Measurements from ENCODE around the gene BABAM2. TPM values are rescaled to one million over a fixed set of nuclear protein-coding genes. Genes with fewer than 3 reads are reported as not detected.
"Not testable (repeated sequence)": the region's sequence is repeated elsewhere in the genome, so short reads cannot be mapped to it uniquely, and the experiment has no call there.

Gene BABAM2
- total RNA-seq, 2 donors from 2014 or later = 36.4 to 40.9 TPM

DNA sequence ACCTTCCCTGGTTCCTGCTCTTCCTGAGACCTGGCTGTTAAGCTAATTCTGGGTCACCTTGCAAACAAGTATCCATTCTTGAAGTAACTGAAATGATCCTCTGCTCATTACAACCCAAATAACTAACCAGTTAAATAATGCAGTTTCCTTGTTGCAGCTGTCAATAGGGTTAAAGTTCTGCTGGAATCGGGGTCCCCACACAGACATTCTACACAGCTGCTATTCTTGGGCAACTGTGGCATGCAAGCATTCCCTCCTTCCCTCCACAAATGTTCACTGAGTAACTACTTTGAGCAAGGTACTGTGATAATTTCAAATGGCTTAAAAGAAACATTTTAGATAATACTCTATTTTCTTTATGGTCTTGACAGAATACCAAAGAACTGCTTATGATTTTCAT lies 17.4 kb upstream of the BABAM2 start:
- 67 to 85% methylated on average over 1 of the region's 1 CpG for WGBS, 2 experiments (ENCODE audit: insufficient coverage in 1 of 2, insufficient read length in 1 of 2)
- Histone ChIP-seq H3K27ac (ENCODE audit: low read depth, low read length) (no peak overlapping the region), H3K27me3 (ENCODE audit: control insufficient read depth, insufficient read depth, low read length, poor library complexity, severe bottlenecking) (no peaks in the 10 kb centered on the region), H3K4me1 (ENCODE audit: control insufficient read depth, insufficient read depth, low read length) (no peaks in the 10 kb centered on the region), H3K9me3 (ENCODE audit: control insufficient read depth, low read length) (no peaks in the 10 kb centered on the region), H3K4me3 (ENCODE audit: low read length) (no peak overlapping the region), H3K9ac (ENCODE audit: extremely low read depth, low read length, poor library complexity, severe bottlenecking) (no peak overlapping the region), H3K36me3 (ENCODE audit: control insufficient read depth, insufficient read depth, low read length) (no peaks in the 10 kb centered on the region)
- TF ChIP-seq, protein P1, sequence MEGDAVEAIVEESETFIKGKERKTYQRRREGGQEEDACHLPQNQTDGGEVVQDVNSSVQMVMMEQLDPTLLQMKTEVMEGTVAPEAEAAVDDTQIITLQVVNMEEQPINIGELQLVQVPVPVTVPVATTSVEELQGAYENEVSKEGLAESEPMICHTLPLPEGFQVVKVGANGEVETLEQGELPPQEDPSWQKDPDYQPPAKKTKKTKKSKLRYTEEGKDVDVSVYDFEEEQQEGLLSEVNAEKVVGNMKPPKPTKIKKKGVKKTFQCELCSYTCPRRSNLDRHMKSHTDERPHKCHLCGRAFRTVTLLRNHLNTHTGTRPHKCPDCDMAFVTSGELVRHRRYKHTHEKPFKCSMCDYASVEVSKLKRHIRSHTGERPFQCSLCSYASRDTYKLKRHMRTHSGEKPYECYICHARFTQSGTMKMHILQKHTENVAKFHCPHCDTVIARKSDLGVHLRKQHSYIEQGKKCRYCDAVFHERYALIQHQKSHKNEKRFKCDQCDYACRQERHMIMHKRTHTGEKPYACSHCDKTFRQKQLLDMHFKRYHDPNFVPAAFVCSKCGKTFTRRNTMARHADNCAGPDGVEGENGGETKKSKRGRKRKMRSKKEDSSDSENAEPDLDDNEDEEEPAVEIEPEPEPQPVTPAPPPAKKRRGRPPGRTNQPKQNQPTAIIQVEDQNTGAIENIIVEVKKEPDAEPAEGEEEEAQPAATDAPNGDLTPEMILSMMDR (conservative IDR thresholded peaks at IDR 0.05) = no peak
- Mint-ChIP-seq H3K27ac (no peak overlapping the region), H3K4me1 (no peaks in the 10 kb centered on the region), H3K27me3 (ENCODE audit: insufficient read depth) (peaks cover 3% of the 10 kb centered on the region), H3K9me3 (peaks cover 10% of the 10 kb centered on the region), H3K36me3 (ENCODE audit: low read depth) (no peaks in the 10 kb centered on the region), H3K4me3 (no peak overlapping the region)
- DNase-seq = no peak

- no peaks in the 10 kb centered on the region for H3K4me1 Mint-ChIP-seq
- no peaks in the 10 kb centered on the region for H3K36me3 ChIP-seq (ENCODE audit: control insufficient read depth, insufficient read depth, low read length)
- no peak for DNase-seq
- H3K4me3 ChIP-seq (ENCODE audit: low read length) = no peak overlapping the region
- H3K4me1 ChIP-seq (ENCODE audit: control insufficient read depth, insufficient read depth, low read length) = no peaks in the 10 kb centered on the region
- no peak overlapping the region for H3K27ac ChIP-seq (ENCODE audit: low read depth, low read length)
- no peak overlapping the region for H3K4me3 Mint-ChIP-seq
- no peak overlapping the region for H3K27ac Mint-ChIP-seq
- no peaks in the 10 kb centered on the region for H3K27me3 ChIP-seq (ENCODE audit: control insufficient read depth, insufficient read depth, low read length, poor library complexity, severe bottlenecking)
- TF ChIP-seq, protein P1 (conservative IDR thresholded peaks at IDR 0.05) = no peak
- H3K9ac ChIP-seq (ENCODE audit: extremely low read depth, low read length, poor library complexity, severe bottlenecking) = no peak overlapping the region
- H3K9me3 Mint-ChIP-seq = peaks cover 10% of the 10 kb centered on the region
- 89 to 92% methylated on average over 1 to 8 of the region's 9 CpGs for WGBS, 2 experiments (ENCODE audit: insufficient coverage in 1 of 2, insufficient read length in 1 of 2)
- H3K9me3 ChIP-seq (ENCODE audit: control insufficient read depth, low read length) = no peaks in the 10 kb centered on the region
- H3K27me3 Mint-ChIP-seq (ENCODE audit: insufficient read depth) = peaks cover 5% of the 10 kb centered on the region
- H3K36me3 Mint-ChIP-seq (ENCODE audit: low read depth) = no peaks in the 10 kb centered on the region
These were observed 15.2 kb upstream of the BABAM2 start for GRCh38 chr2:27875089-27875881.

DNA sequence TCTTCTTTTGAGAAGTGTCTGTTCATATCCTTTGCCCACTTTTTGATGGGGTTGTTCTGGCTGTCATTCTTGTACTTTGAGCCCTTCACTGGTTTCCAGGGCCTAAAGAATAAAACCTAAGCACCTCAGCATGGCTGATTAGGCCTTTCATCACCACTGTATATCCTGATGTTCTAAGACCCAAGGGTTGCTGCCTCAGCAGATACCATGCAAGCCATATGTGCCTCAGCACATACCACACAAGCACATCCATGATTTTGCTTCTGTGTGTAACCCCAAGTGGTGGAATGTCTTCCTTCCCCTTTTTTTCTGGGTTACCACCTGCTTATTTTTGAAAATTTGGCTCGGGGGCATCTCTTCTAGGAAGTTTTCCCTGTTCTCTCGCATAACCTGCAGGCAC lies 11.7 kb upstream of the BABAM2 start:
- H3K36me3 Mint-ChIP-seq (ENCODE audit: low read depth) = no peaks in the 10 kb centered on the region
- H3K4me1 Mint-ChIP-seq = no peaks in the 10 kb centered on the region
- Histone ChIP-seq H3K4me1 (ENCODE audit: control insufficient read depth, insufficient read depth, low read length) (no peaks in the 10 kb centered on the region), H3K36me3 (ENCODE audit: control insufficient read depth, insufficient read depth, low read length) (no peaks in the 10 kb centered on the region), H3K9ac (ENCODE audit: extremely low read depth, low read length, poor library complexity, severe bottlenecking) (no peak overlapping the region), H3K27ac (ENCODE audit: low read depth, low read length) (no peak overlapping the region), H3K27me3 (ENCODE audit: control insufficient read depth, insufficient read depth, low read length, poor library complexity, severe bottlenecking) (no peaks in the 10 kb centered on the region), H3K4me3 (ENCODE audit: low read length) (no peak overlapping the region), H3K9me3 (ENCODE audit: control insufficient read depth, low read length) (peaks cover 7% of the 10 kb centered on the region)
- TF ChIP-seq, protein P1 (conservative IDR thresholded peaks at IDR 0.05) = no peak
- peaks cover 8% of the 10 kb centered on the region for H3K27me3 Mint-ChIP-seq (ENCODE audit: insufficient read depth)
- WGBS, 2 experiments (ENCODE audit: insufficient coverage in 1 of 2, insufficient read length in 1 of 2) = 76 to 91% methylated on average over 2 of the region's 2 CpGs
- H3K4me3 Mint-ChIP-seq = no peak overlapping the region
- peaks cover 17% of the 10 kb centered on the region for H3K9me3 Mint-ChIP-seq
- no peak for DNase-seq
- H3K27ac Mint-ChIP-seq = no peak overlapping the region

DNA sequence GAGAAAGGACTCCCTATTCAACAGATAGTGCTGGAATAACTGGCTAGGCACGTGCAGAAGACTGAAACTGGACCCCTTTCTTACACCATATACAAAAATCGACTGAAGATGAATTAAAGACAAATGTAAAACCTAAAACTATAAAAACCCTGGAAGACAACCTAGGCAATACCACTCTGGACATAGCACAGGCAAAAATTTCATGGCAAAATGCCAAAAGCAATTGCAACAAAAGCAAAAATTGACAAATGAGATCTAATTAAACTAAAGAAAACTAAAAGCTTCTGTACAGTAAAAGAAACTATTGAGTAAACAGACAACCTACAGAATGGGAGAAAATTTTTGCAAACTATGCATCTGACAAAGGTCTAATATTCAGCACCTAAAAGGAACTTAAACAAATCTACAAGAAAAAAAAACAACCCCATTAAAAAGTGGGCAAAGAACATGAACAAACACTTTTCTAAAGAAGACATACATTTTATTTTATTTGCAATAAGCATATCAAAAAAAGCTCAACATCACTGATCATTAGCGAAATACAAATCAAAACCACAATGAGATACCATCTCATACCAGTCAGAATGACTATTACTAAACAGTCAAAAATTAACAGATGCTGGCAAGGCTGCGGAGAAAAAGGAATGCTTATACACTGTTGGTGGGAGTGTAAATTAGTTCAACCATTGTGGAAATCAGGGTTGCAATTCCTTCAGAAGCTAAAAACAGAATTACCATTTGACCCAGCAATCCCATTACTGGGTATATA lies 8.5 kb upstream of the BABAM2 start:
- H3K27ac Mint-ChIP-seq; DNase-seq; H3K4me3 Mint-ChIP-seq; H3K4me3 ChIP-seq (ENCODE audit: low read length); H3K36me3 Mint-ChIP-seq (ENCODE audit: low read depth); H3K9me3 Mint-ChIP-seq; H3K27me3 Mint-ChIP-seq (ENCODE audit: insufficient read depth); H3K9me3 ChIP-seq (ENCODE audit: control insufficient read depth, low read length); H3K9ac ChIP-seq (ENCODE audit: extremely low read depth, low read length, poor library complexity, severe bottlenecking); H3K27ac ChIP-seq (ENCODE audit: low read depth, low read length); H3K4me1 ChIP-seq (ENCODE audit: control insufficient read depth, insufficient read depth, low read length); H3K36me3 ChIP-seq (ENCODE audit: control insufficient read depth, insufficient read depth, low read length); H3K27me3 ChIP-seq (ENCODE audit: control insufficient read depth, insufficient read depth, low read length, poor library complexity, severe bottlenecking); H3K4me1 Mint-ChIP-seq: not testable (repeated sequence)
- WGBS, 2 experiments (ENCODE audit: insufficient coverage in 1 of 2, insufficient read length in 1 of 2) = 85 to 89% methylated on average over 3 to 4 of the region's 4 CpGs

DNA sequence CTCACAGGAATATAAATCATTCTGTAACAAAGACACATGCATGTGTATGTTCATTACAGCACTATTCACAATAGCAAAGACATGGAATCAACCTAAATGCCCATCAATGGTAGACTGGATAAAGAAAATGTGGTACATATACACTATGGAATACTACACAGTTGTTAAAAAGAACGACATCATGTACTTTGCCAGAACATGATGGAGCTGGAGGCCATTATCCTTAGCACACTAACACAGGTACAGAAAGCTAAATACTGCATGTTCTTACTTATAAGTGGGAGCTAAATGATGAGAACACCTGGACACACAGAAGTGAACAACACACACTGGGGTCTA lies 8.0 kb upstream of the BABAM2 start:
- not testable (repeated sequence) for H3K27me3 Mint-ChIP-seq (ENCODE audit: insufficient read depth); H3K36me3 ChIP-seq (ENCODE audit: control insufficient read depth, insufficient read depth, low read length); H3K9me3 ChIP-seq (ENCODE audit: control insufficient read depth, low read length); H3K4me3 ChIP-seq (ENCODE audit: low read length); H3K36me3 Mint-ChIP-seq (ENCODE audit: low read depth); H3K9me3 Mint-ChIP-seq; DNase-seq; H3K9ac ChIP-seq (ENCODE audit: extremely low read depth, low read length, poor library complexity, severe bottlenecking); H3K27ac Mint-ChIP-seq; H3K4me3 Mint-ChIP-seq; H3K4me1 Mint-ChIP-seq; H3K4me1 ChIP-seq (ENCODE audit: control insufficient read depth, insufficient read depth, low read length); H3K27me3 ChIP-seq (ENCODE audit: control insufficient read depth, insufficient read depth, low read length, poor library complexity, severe bottlenecking); H3K27ac ChIP-seq (ENCODE audit: low read depth, low read length)
- WGBS, 2 experiments (ENCODE audit: insufficient coverage in 1 of 2, insufficient read length in 1 of 2) = 100% methylated on average over 1 of the region's 1 CpG; no CpG with 5 or more reads in 1 of the 2 experiments

Data from endodermal cell (in vitro differentiated cells).